ENCODE results near the gene PDE4D. TPM values are rescaled to one million over a fixed set of nuclear protein-coding genes. Genes with fewer than 3 reads are reported as not detected.

Gene PDE4D
- total RNA-seq, 1 donor from 2014 or later: 2.3 TPM

- TF ChIP-seq, protein P1, sequence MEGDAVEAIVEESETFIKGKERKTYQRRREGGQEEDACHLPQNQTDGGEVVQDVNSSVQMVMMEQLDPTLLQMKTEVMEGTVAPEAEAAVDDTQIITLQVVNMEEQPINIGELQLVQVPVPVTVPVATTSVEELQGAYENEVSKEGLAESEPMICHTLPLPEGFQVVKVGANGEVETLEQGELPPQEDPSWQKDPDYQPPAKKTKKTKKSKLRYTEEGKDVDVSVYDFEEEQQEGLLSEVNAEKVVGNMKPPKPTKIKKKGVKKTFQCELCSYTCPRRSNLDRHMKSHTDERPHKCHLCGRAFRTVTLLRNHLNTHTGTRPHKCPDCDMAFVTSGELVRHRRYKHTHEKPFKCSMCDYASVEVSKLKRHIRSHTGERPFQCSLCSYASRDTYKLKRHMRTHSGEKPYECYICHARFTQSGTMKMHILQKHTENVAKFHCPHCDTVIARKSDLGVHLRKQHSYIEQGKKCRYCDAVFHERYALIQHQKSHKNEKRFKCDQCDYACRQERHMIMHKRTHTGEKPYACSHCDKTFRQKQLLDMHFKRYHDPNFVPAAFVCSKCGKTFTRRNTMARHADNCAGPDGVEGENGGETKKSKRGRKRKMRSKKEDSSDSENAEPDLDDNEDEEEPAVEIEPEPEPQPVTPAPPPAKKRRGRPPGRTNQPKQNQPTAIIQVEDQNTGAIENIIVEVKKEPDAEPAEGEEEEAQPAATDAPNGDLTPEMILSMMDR (IDR thresholded peaks at IDR 0.05): no peak
- no peak for TF ChIP-seq EZH2 (IDR thresholded peaks at IDR 0.05)
- Histone ChIP-seq H3K27me3 (no peaks in the 10 kb centered on the region), H3K27ac (no peak overlapping the region), H3K9ac (no peak overlapping the region), H4K20me1 (ENCODE audit: low read depth) (no peaks in the 10 kb centered on the region), H3F3A (ENCODE audit: low read depth) (peaks cover 1% of the 10 kb centered on the region), H2AFZ (replicated peaks) (peak overlapping the region; percentile 54), H3K4me3 (no peak overlapping the region), H3K4me1 (peaks cover 10% of the 10 kb centered on the region), H3K79me2 (ENCODE audit: low read depth) (no peaks in the 10 kb centered on the region), H3K9me3 (ENCODE audit: low read depth) (no peaks in the 10 kb centered on the region), H3K4me2 (no peak overlapping the region), H3K36me3 (no peaks in the 10 kb centered on the region)
- DNase-seq (ENCODE audit: low spot score): peak; percentile 15
- Mint-ChIP-seq H3K27me3 (ENCODE audit: insufficient read depth, low read depth) (peaks cover 2% of the 10 kb centered on the region), H3K36me3 (no peaks in the 10 kb centered on the region), H3K4me1 (peaks cover 7% of the 10 kb centered on the region), H3K4me3 (no peak overlapping the region), H3K9me3 (no peaks in the 10 kb centered on the region), H3K27ac (no peak overlapping the region)
Observed at GRCh38 chr5:59182760-59183159, 710.8 kb downstream of the PDE4D start.

GRCh38 chr5:59180515-59180914, 713.0 kb downstream of the PDE4D start:
- Mint-ChIP-seq H3K36me3 (no peaks in the 10 kb centered on the region), H3K27me3 (ENCODE audit: insufficient read depth, low read depth) (peaks cover 2% of the 10 kb centered on the region), H3K9me3 (no peaks in the 10 kb centered on the region), H3K4me1 (peaks cover 7% of the 10 kb centered on the region), H3K4me3 (no peak overlapping the region), H3K27ac (no peak overlapping the region)
- Histone ChIP-seq H3K4me3 (no peak overlapping the region), H3F3A (ENCODE audit: low read depth) (no peaks in the 10 kb centered on the region), H3K27ac (no peak overlapping the region), H3K9ac (no peak overlapping the region), H3K9me3 (ENCODE audit: low read depth) (no peaks in the 10 kb centered on the region), H3K4me2 (no peak overlapping the region), H3K79me2 (ENCODE audit: low read depth) (no peaks in the 10 kb centered on the region), H3K36me3 (no peaks in the 10 kb centered on the region), H4K20me1 (ENCODE audit: low read depth) (no peaks in the 10 kb centered on the region), H3K27me3 (no peaks in the 10 kb centered on the region), H3K4me1 (peaks cover 7% of the 10 kb centered on the region), H2AFZ (replicated peaks) (no peak overlapping the region)
- no peak for DNase-seq (ENCODE audit: low spot score)
- TF ChIP-seq, protein P1 (IDR thresholded peaks at IDR 0.05): no peak
- TF ChIP-seq EZH2 (IDR thresholded peaks at IDR 0.05): no peak
- no peak for TF ChIP-seq EZH2phosphoT487 (IDR thresholded peaks at IDR 0.05)

DNA sequence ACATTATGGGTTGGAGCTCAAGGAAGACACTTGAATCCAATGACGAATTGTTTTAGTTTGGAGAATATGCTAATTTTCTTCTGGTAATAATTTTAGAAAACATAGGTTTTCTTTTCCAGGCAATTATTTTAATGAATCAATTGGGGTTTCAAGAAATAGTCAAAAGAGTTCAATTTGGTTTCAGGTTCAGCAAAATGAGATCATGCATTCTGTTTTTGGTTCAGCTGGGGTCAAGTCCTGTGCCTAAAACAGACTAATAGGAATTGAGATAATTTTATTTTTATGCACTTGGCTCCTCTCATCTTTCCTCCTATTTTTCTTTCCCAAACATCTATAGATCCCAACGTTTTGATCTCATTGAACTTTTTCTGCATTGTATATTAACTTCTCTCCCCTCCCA, 713.8 kb downstream of the PDE4D start:
- peaks cover 7% of the 10 kb centered on the region for H3K4me1 Mint-ChIP-seq
- peaks cover 7% of the 10 kb centered on the region for H3K4me1 ChIP-seq

More for the DNA sequence above, 713.8 kb downstream of the PDE4D start:
- H3K4me3 ChIP-seq: no peak overlapping the region
- H3F3A ChIP-seq (ENCODE audit: low read depth): no peaks in the 10 kb centered on the region
- TF ChIP-seq EZH2phosphoT487 (IDR thresholded peaks at IDR 0.05) (no peak), EZH2 (IDR thresholded peaks at IDR 0.05) (no peak)
- TF ChIP-seq, protein P1 (IDR thresholded peaks at IDR 0.05): no peak
- no peaks in the 10 kb centered on the region for H3K9me3 ChIP-seq (ENCODE audit: low read depth)
- no peak overlapping the region for H3K27ac ChIP-seq
- no peaks in the 10 kb centered on the region for H3K27me3 ChIP-seq
- H3K4me2 ChIP-seq: no peak overlapping the region
- H3K27me3 Mint-ChIP-seq (ENCODE audit: insufficient read depth, low read depth): peaks cover 2% of the 10 kb centered on the region
- no peak overlapping the region for H3K4me3 Mint-ChIP-seq
- H3K9me3 Mint-ChIP-seq: no peaks in the 10 kb centered on the region
- no peak overlapping the region for H3K27ac Mint-ChIP-seq
- no peaks in the 10 kb centered on the region for H4K20me1 ChIP-seq (ENCODE audit: low read depth)
- H3K79me2 ChIP-seq (ENCODE audit: low read depth): no peaks in the 10 kb centered on the region
- no peaks in the 10 kb centered on the region for H3K36me3 ChIP-seq
- no peak for DNase-seq (ENCODE audit: low spot score)
- no peak overlapping the region for H2AFZ ChIP-seq (replicated peaks)
- no peak overlapping the region for H3K9ac ChIP-seq
- no peaks in the 10 kb centered on the region for H3K36me3 Mint-ChIP-seq

Measured in neural progenitor cell (in vitro differentiated cells).